IMR-90 (cell line): ENCODE results near the gene ROBO1. TPM values are rescaled to one million over a fixed set of nuclear protein-coding genes. Genes with fewer than 3 reads are reported as not detected.

Source experiments
- ATAC-seq: fragments of 200-7000 bp; cut with Tn5 transposase; 2 replicates; pipeline ENCODE4 v1.9.1; 2020; ENCODE audit warnings: low read depth, mild to moderate bottlenecking, moderate library complexity
- BruUV-seq: library from RNA; stranded (reverse); fragments of 400-500 nt; replicated peaks from 2 replicates; lab custom pipeline; 2021; lab: Mats Ljungman, UMichigan
- CTCF ChIA-PET: fragments of 300-600 bp; formaldehyde crosslinking; extraction: SDS; loops from one replicate; lab custom pipeline; 2021; ENCODE audit warnings: antibody characterized with exemption; lab: Yijun Ruan, JAX
- POLR2A ChIA-PET: fragments of 300-600 bp; sonication (Branson Sonifier 250); formaldehyde crosslinking; loops from one replicate; lab custom pipeline; 2022; ENCODE audit warnings: antibody characterized with exemption; ENCODE audit not compliant: unreplicated experiment; lab: Charles Lee
- DNase-seq: peaks from one replicate; pipeline ENCODE4 v3.0.0; 2013
- H2AFZ ChIP-seq: replicated peaks from 2 replicates; pipeline ENCODE3; 2013; ENCODE audit warnings: low read length, mild to moderate bottlenecking; ENCODE audit not compliant: poor library complexity
- H2AK5ac ChIP-seq: 2 replicates; pipeline ENCODE4 v1.6.1; 2013; ENCODE audit warnings: low read depth, low read length, inconsistent platforms
- H2AK9ac ChIP-seq: replicated peaks from 2 replicates; pipeline ENCODE3; 2013; ENCODE audit warnings: mild to moderate bottlenecking, low read depth, low read length, moderate library complexity; ENCODE audit not compliant: poor library complexity
- H2BK120ac ChIP-seq: 2 replicates; pipeline ENCODE4 v1.6.1; 2013; ENCODE audit warnings: low read depth, low read length, inconsistent platforms
- H2BK15ac ChIP-seq: 3 replicates; pipeline ENCODE4 v1.6.1; 2013; ENCODE audit warnings: low read depth, low read length, inconsistent platforms
- H2BK20ac ChIP-seq: 2 replicates; pipeline ENCODE4 v1.6.1; 2013; ENCODE audit warnings: low read depth, mild to moderate bottlenecking, inconsistent platforms, low read length, moderate library complexity
- H2BK5ac ChIP-seq: 2 replicates; pipeline ENCODE4 v1.6.1; 2013; ENCODE audit warnings: mild to moderate bottlenecking, low read depth, low read length, inconsistent platforms; ENCODE audit not compliant: poor library complexity, severe bottlenecking
- H3K14ac ChIP-seq: replicated peaks from 2 replicates; pipeline ENCODE4 v1.6.1; 2013; ENCODE audit warnings: low read depth, low read length, inconsistent platforms
- H3K18ac ChIP-seq: 2 replicates; pipeline ENCODE4 v1.6.1; 2013; ENCODE audit warnings: low read depth, low read length, control low read depth
- H3K23ac ChIP-seq: 2 replicates; pipeline ENCODE4 v1.6.1; 2013; ENCODE audit warnings: low read depth, low read length, inconsistent platforms
- H3K27ac ChIP-seq: 2 replicates; pipeline ENCODE4 v1.5.1; 2013; ENCODE audit warnings: mild to moderate bottlenecking, control low read depth, low read length; ENCODE audit not compliant: insufficient read depth
- H3K27me3 ChIP-seq: 2 replicates; pipeline ENCODE4 v1.6.1; 2013; ENCODE audit warnings: low read length; ENCODE audit not compliant: control insufficient read depth, insufficient read depth
- H3K36me3 ChIP-seq: 2 replicates; pipeline ENCODE4 v1.6.1; 2013; ENCODE audit warnings: low read length, mixed read lengths; ENCODE audit not compliant: control insufficient read depth, insufficient read depth
- H3K4ac ChIP-seq: 2 replicates; pipeline ENCODE4 v1.6.1; 2013; ENCODE audit warnings: low read depth, low read length, inconsistent platforms
- H3K4me1 ChIP-seq: 2 replicates; pipeline ENCODE4 v1.6.1; 2013; ENCODE audit warnings: low read length, mixed read lengths; ENCODE audit not compliant: control insufficient read depth, insufficient read depth
- H3K4me2 ChIP-seq: 2 replicates; pipeline ENCODE4 v1.6.1; 2013; ENCODE audit warnings: low read depth, mild to moderate bottlenecking, control low read depth, low read length, moderate library complexity
- H3K4me3 ChIP-seq: 2 replicates; pipeline ENCODE4 v1.5.1; 2013; ENCODE audit warnings: low read depth, mild to moderate bottlenecking, control low read depth, low read length, moderate library complexity; ENCODE audit not compliant: insufficient read depth
- H3K56ac ChIP-seq: 2 replicates; pipeline ENCODE4 v1.6.1; 2013; ENCODE audit warnings: low read length, inconsistent platforms; ENCODE audit not compliant: insufficient read depth; ENCODE audit errors: extremely low read depth
- H3K79me1 ChIP-seq, 2 experiments: 2 replicates each; pipeline ENCODE4 v1.6.1; 2013; ENCODE audit warnings: low read length in 2 of 2, inconsistent platforms in 1 of 2, low read depth in 1 of 2
- H3K9ac ChIP-seq: 2 replicates; pipeline ENCODE4 v1.6.1; 2013; ENCODE audit warnings: low read depth, low read length, control low read depth
- H3K9me1 ChIP-seq: 2 replicates; pipeline ENCODE4 v1.6.1; 2013; ENCODE audit warnings: low read length, inconsistent platforms; ENCODE audit not compliant: insufficient read depth
- H3K9me3 ChIP-seq: 2 replicates; pipeline ENCODE4 v1.6.1; 2013; ENCODE audit warnings: low read length; ENCODE audit not compliant: control insufficient read depth, insufficient read depth
- H4K20me1 ChIP-seq: 2 replicates; pipeline ENCODE4 v1.6.1; 2013; ENCODE audit warnings: low read length, inconsistent platforms; ENCODE audit not compliant: insufficient read depth
- H4K5ac ChIP-seq: 2 replicates; pipeline ENCODE4 v1.6.1; 2013; ENCODE audit warnings: mild to moderate bottlenecking, low read depth, low read length, control low read depth
- H4K8ac ChIP-seq, 2 experiments: 2 replicates each; pipeline ENCODE4 v1.6.1; 2013; ENCODE audit warnings: low read depth in 2 of 2, low read length in 2 of 2, control low read depth in 1 of 2, inconsistent platforms in 1 of 2
- H4K91ac ChIP-seq: 2 replicates; pipeline ENCODE4 v1.6.1; 2013; ENCODE audit warnings: low read depth, low read length, inconsistent platforms; ENCODE audit not compliant: insufficient read depth
- BHLHE40 ChIP-seq: fragments of 150-350 bp; IDR thresholded peaks from 2 replicates; pipeline ENCODE4 v1.6.1; 2016; ENCODE audit warnings: mild to moderate bottlenecking, low read depth, low read length
- CEBPB ChIP-seq: IDR thresholded peaks from 2 replicates; pipeline ENCODE4 v1.6.1; 2012; ENCODE audit warnings: low read depth, low read length, improper control_type of control experiment
- CHD1 ChIP-seq: IDR thresholded peaks from 2 replicates; pipeline ENCODE4 v1.6.1; 2012; ENCODE audit warnings: low read depth, low read length, improper control_type of control experiment
- CTCF ChIP-seq: conservative IDR thresholded peaks from 2 replicates; pipeline ENCODE4 v1.5.1; 2012; ENCODE audit warnings: mild to moderate bottlenecking, low read depth, low read length, improper control_type of control experiment
- ELK1 ChIP-seq: fragments of 150-350 bp; IDR thresholded peaks from 2 replicates; pipeline ENCODE4 v1.6.1; 2016; ENCODE audit warnings: low read depth, mild to moderate bottlenecking, low read length, moderate library complexity, borderline replicate concordance
- FOS ChIP-seq: fragments of 150-350 bp; IDR thresholded peaks from 2 replicates; pipeline ENCODE4 v1.6.1; 2016; ENCODE audit warnings: low read depth, low read length
- MAFK ChIP-seq: IDR thresholded peaks from 2 replicates; pipeline ENCODE4 v1.6.1; 2012; ENCODE audit warnings: low read depth, low read length, improper control_type of control experiment
- MAZ ChIP-seq: IDR thresholded peaks from 2 replicates; pipeline ENCODE4 v1.6.1; 2012; ENCODE audit warnings: low read depth, mild to moderate bottlenecking, low read length, improper control_type of control experiment, moderate library complexity, borderline replicate concordance
- MXI1 ChIP-seq: IDR thresholded peaks from 2 replicates; pipeline ENCODE4 v1.6.1; 2012; ENCODE audit warnings: low read depth, mild to moderate bottlenecking, low read length, moderate library complexity, borderline replicate concordance
- NFE2L2 ChIP-seq: fragments of 150-350 bp; IDR thresholded peaks from 2 replicates; pipeline ENCODE4 v1.6.1; 2016; ENCODE audit warnings: low read depth, mild to moderate bottlenecking, low read length
- POLR2A ChIP-seq: IDR thresholded peaks from 2 replicates; pipeline ENCODE4 v1.6.1; 2012; ENCODE audit warnings: mild to moderate bottlenecking, low read depth, low read length
- RAD21 ChIP-seq: IDR thresholded peaks from 2 replicates; pipeline ENCODE4 v1.6.1; 2012; ENCODE audit warnings: low read length, improper control_type of control experiment
- RCOR1 ChIP-seq: IDR thresholded peaks from 2 replicates; pipeline ENCODE4 v1.6.1; 2012; ENCODE audit warnings: mild to moderate bottlenecking, low read length, improper control_type of control experiment; ENCODE audit not compliant: insufficient replicate concordance
- RFX5 ChIP-seq: IDR thresholded peaks from 2 replicates; pipeline ENCODE4 v1.8.0; 2012; ENCODE audit warnings: low read depth, mild to moderate bottlenecking, low read length, moderate library complexity
- SMC3 ChIP-seq: fragments of 150-350 bp; IDR thresholded peaks from 2 replicates; pipeline ENCODE4 v1.6.1; 2016; ENCODE audit warnings: low read depth, mild to moderate bottlenecking, antibody characterized with exemption, low read length, moderate library complexity
- USF2 ChIP-seq: fragments of 150-350 bp; IDR thresholded peaks from 2 replicates; pipeline ENCODE4 v1.6.1; 2017; ENCODE audit warnings: mild to moderate bottlenecking, antibody characterized with exemption, low read length, low read depth
- WGBS, 2 experiments: methylation state at CpG; one replicate each; pipeline versions ENCODE4 v1.1.5 to v1.1.7; 2013; ENCODE audit warnings: missing lambda C conversion rate in 2 of 2; ENCODE audit not compliant: insufficient read length in 1 of 2; ENCODE audit errors: extremely low coverage in 2 of 2; 5-methylcytosine and 5-hydroxymethylcytosine counted together
- dilution Hi-C: fragments of 300-500 bp; cut with HindIII; formaldehyde crosslinking; loops from one replicate; pipeline ENCODE4 v1.14.3; 2018; ENCODE audit warnings: low sequenced_read_pairs; ENCODE audit not compliant: unreplicated experiment
- in situ Hi-C: fragments of 300-500 bp; cut with MboI; formaldehyde crosslinking; loops from 3 replicates; pipeline ENCODE4 v1.14.3; 2019; ENCODE audit warnings: low sequenced_read_pairs, inconsistent platforms, mixed read lengths
- intact Hi-C: fragments of 100-400 bp; cut with micrococcal nuclease; formaldehyde crosslinking; loops from 2 replicates; pipeline ENCODE4 v1.10.0; 2022
- polyA plus RNA-seq, 3 experiments: library from polyadenylated mRNA; depleted of rRNA; stranded (reverse); fragments of >200 nt; gene quantifications; 2 replicates each; pipeline ENCODE4 v1.2.3, GENCODE V29; 2012; ENCODE audit warnings: low replicate concordance in 1 of 3
- total RNA-seq: library from RNA; depleted of rRNA; stranded (reverse); fragments of >200 nt; gene quantifications from 2 replicates; pipeline ENCODE4 v1.2.3, GENCODE V29; 2012

ROBO1 gene
- total and polyA plus RNA-seq, 2 of the 4 experiments (the other 2 are of a cell fraction) = 24.1 to 53.9 TPM

- DNase-seq = peak; percentile 59
- Histone ChIP-seq H3K18ac (no peak overlapping the region), H3K4ac (no peak overlapping the region), H3K9me1 (no peaks in the 10 kb centered on the region), H2BK120ac (no peak overlapping the region), H4K5ac (no peak overlapping the region), H3K36me3 (no peaks in the 10 kb centered on the region), H3K4me1 (no peaks in the 10 kb centered on the region), H3K79me1 (no peaks in the 10 kb centered on the region), H3K9ac (no peak overlapping the region), H3K56ac (no peak overlapping the region), H3K4me2 (peak overlapping the region; percentile 45; the same call in 1 of the 2 replicates), H3K4me3 (no peak overlapping the region), H3K27ac (no peak overlapping the region), H3K9me3 (no peaks in the 10 kb centered on the region), H2BK15ac (no peak overlapping the region), H4K8ac (no peak overlapping the region), H4K20me1 (no peaks in the 10 kb centered on the region), H2AK9ac (no peak overlapping the region), H3K14ac (no peak overlapping the region), H2BK5ac (no peak overlapping the region), H2AFZ (no peak overlapping the region), H2BK20ac (no peak overlapping the region), H3K23ac (no peak overlapping the region), H2AK5ac (no peak overlapping the region), H3K27me3 (no peaks in the 10 kb centered on the region), H4K91ac (no peak overlapping the region)
- peak; percentile 49; the same call in 1 of the 2 replicates for ATAC-seq
- intact Hi-C loops (no loop called here), in situ Hi-C loops (no loop called here), dilution Hi-C loops (no loop called here)
- no TSS peak for BruUV-seq
- no peak for TF ChIP-seq SMC3
- no peak for TF ChIP-seq RAD21
- no peak for TF ChIP-seq MXI1
- no peak for TF ChIP-seq CTCF
- no peak for TF ChIP-seq MAZ
- no peak for TF ChIP-seq BHLHE40
- no peak for TF ChIP-seq USF2
- no peak for TF ChIP-seq NFE2L2
- no peak for TF ChIP-seq RCOR1
- TF ChIP-seq RFX5 = no peak
- no peak for TF ChIP-seq POLR2A
- no peak for TF ChIP-seq MAFK
- no peak for TF ChIP-seq CHD1
- TF ChIP-seq CEBPB = no peak
- TF ChIP-seq ELK1 = no peak
- no peak for TF ChIP-seq FOS
- CTCF ChIA-PET = interaction anchor here (0.7 kb wide), 1 partner anchor 197 kb away, joined by 3 read pairs; no protein-coding TSS in a partner anchor
- WGBS, 2 experiments = no CpG with 5 or more reads among the region's 1 CpG
- POLR2A ChIA-PET = no interaction called here
These were observed 489.1 kb downstream of the ROBO1 start for GRCh38 chr3:79278681-79279080.
